CD14-positive monocyte (primary cell): ENCODE measurements around the gene GRN. TPM values are rescaled to one million over a fixed set of nuclear protein-coding genes. Genes with fewer than 3 reads are reported as not detected.

ENCODE experiments used
- DNase-seq, 3 donors: peaks; one replicate each; pipeline ENCODE4 v3.0.0-alpha.2; 2011 to 2022
- H2AFZ ChIP-seq: 2 replicates; pipeline ENCODE4 v1.6.0; 2012; ENCODE audit warnings: mild to moderate bottlenecking, low read depth, low read length, inconsistent platforms; ENCODE audit not compliant: insufficient read depth, poor library complexity, severe bottlenecking
- H3K27ac ChIP-seq, 2 donors: 1 replicate in 1 of 2; 2 replicates in 1 of 2; pipeline ENCODE4 v1.5.1; 2012 to 2013; ENCODE audit warnings: low read length in 2 of 2, control low read depth in 1 of 2, inconsistent platforms in 1 of 2, low read depth in 1 of 2, mild to moderate bottlenecking in 1 of 2
- H3K27me3 ChIP-seq, 2 donors: one replicate each; pipeline versions ENCODE4 v1.6.0 to v1.6.1; 2011 to 2013; ENCODE audit warnings: low read length in 2 of 2; ENCODE audit not compliant: control insufficient read depth in 2 of 2, insufficient read depth in 2 of 2
- H3K36me3 ChIP-seq, 2 donors: replicated peaks in 1 of 2; 1 replicate in 1 of 2; 2 replicates in 1 of 2; pipeline versions ENCODE4 v1.5.1 to v1.6.1; 2012 to 2013; ENCODE audit warnings: low read length in 2 of 2, control low read depth in 1 of 2, inconsistent platforms in 1 of 2, mild to moderate bottlenecking in 1 of 2; ENCODE audit not compliant: insufficient read depth in 2 of 2, control insufficient read depth in 1 of 2
- H3K4me1 ChIP-seq, 2 donors: 1 replicate in 1 of 2; 2 replicates in 1 of 2; pipeline versions ENCODE4 v1.5.1 to v1.6.1; 2012 to 2013; ENCODE audit warnings: low read length in 2 of 2, control low read depth in 1 of 2, inconsistent platforms in 1 of 2, mild to moderate bottlenecking in 1 of 2, moderate library complexity in 1 of 2; ENCODE audit not compliant: insufficient read depth in 2 of 2, control insufficient read depth in 1 of 2
- H3K4me2 ChIP-seq: replicated peaks from 2 replicates; pipeline ENCODE3; 2012; ENCODE audit warnings: low read length, moderate library complexity, mild to moderate bottlenecking; ENCODE audit not compliant: poor library complexity, severe bottlenecking; ENCODE audit errors: extremely low read depth
- H3K4me3 ChIP-seq, 3 experiments: fragments of 200-600 bp in 1 of 3; sonication (generic) in 1 of 3; replicated peaks in 1 of 3; 1 replicate in 2 of 3; 2 replicates in 1 of 3; pipeline ENCODE4 v1.5.1; 2011 to 2013; ENCODE audit warnings: low read length in 3 of 3, mild to moderate bottlenecking in 3 of 3, control low read depth in 2 of 3, low read depth in 2 of 3, inconsistent platforms in 1 of 3, moderate library complexity in 1 of 3
- H3K79me2 ChIP-seq: 2 replicates; pipeline ENCODE4 v1.6.0; 2012; ENCODE audit warnings: mild to moderate bottlenecking, control low read depth, inconsistent platforms, low read length, moderate library complexity; ENCODE audit not compliant: insufficient read depth
- H3K9ac ChIP-seq: 2 replicates; pipeline ENCODE4 v1.6.0; 2017; ENCODE audit warnings: low read length, mild to moderate bottlenecking; ENCODE audit not compliant: insufficient read depth, poor library complexity, severe bottlenecking
- H3K9me3 ChIP-seq, 2 donors: replicated peaks in 1 of 2; 1 replicate in 1 of 2; 2 replicates in 1 of 2; pipeline versions ENCODE4 v1.5.1 to v1.6.1; 2012 to 2013; ENCODE audit warnings: low read length in 2 of 2, control low read depth in 1 of 2; ENCODE audit not compliant: control insufficient read depth in 1 of 2, insufficient read depth in 1 of 2
- H4K20me1 ChIP-seq: 2 replicates; pipeline ENCODE4 v1.6.0; 2012; ENCODE audit warnings: mild to moderate bottlenecking, low read length, control low read depth, moderate library complexity; ENCODE audit not compliant: insufficient read depth
- H3K27ac Mint-ChIP-seq, 7 donors: one replicate each; pipeline ENCODE4 v1.8.0; 2020; ENCODE audit warnings: mild to moderate bottlenecking in 7 of 7, mixed read lengths in 7 of 7, moderate library complexity in 6 of 7, inconsistent platforms in 2 of 7
- H3K27me3 Mint-ChIP-seq, 3 donors: one replicate each; pipeline ENCODE4 v1.8.0; 2021 to 2022; ENCODE audit warnings: low read depth in 3 of 3, mild to moderate bottlenecking in 3 of 3, mixed read lengths in 3 of 3, moderate library complexity in 3 of 3, inconsistent platforms in 1 of 3
- H3K36me3 Mint-ChIP-seq, 2 donors: one replicate each; pipeline ENCODE4 v1.8.0; 2020; ENCODE audit warnings: mixed read lengths in 2 of 2, inconsistent platforms in 1 of 2, mild to moderate bottlenecking in 1 of 2
- H3K4me1 Mint-ChIP-seq: one replicate; pipeline ENCODE4 v1.8.0; 2020; ENCODE audit warnings: mild to moderate bottlenecking, mixed read lengths
- H3K4me3 Mint-ChIP-seq, 2 donors: one replicate each; pipeline ENCODE4 v1.8.0; 2020; ENCODE audit warnings: mild to moderate bottlenecking in 2 of 2, mixed read lengths in 2 of 2, moderate library complexity in 1 of 2
- H3K9me3 Mint-ChIP-seq, 7 donors: one replicate each; pipeline ENCODE4 v1.8.0; 2020 to 2022; ENCODE audit warnings: mixed read lengths in 7 of 7, mild to moderate bottlenecking in 6 of 7, moderate library complexity in 6 of 7, inconsistent platforms in 2 of 7
- CTCF ChIP-seq: fragments of 200-600 bp; IDR thresholded peaks from one replicate; pipeline ENCODE4 v1.8.0; 2022; ENCODE audit warnings: antibody characterized with exemption, mild to moderate bottlenecking
- WGBS: methylation state at CpG from one replicate; pipeline ENCODE4 v1.1.5; 2013; ENCODE audit warnings: missing lambda C conversion rate; ENCODE audit not compliant: insufficient coverage; 5-methylcytosine and 5-hydroxymethylcytosine counted together
- intact Hi-C, 2 donors: fragments of 100-400 bp; cut with micrococcal nuclease; formaldehyde crosslinking; loops; one replicate each; pipeline versions ENCODE4 v1.15.0 to v1.15.1; 2023
- polyA plus RNA-seq, 3 donors: library from polyadenylated mRNA; depleted of rRNA in 1 of 3; unstranded in 2 of 3; stranded (reverse) in 1 of 3; fragments of 300-500 nt in 2 of 3; fragments of >200 nt in 1 of 3; fragmentation: Illumina TruSeq in 2 of 3; gene quantifications; 1 replicate in 2 of 3; 2 replicates in 1 of 3; pipeline ENCODE4 v1.2.3, GENCODE V29; 2012 to 2021

Gene GRN
- polyA plus RNA-seq, 3 donors: 1,303 to 1,960 (median 1,361) TPM

- 98% methylated on average over 11 of the region's 11 CpGs for WGBS
- Mint-ChIP-seq H3K9me3 (peaks cover under 1 to 4% (median 3%) of the 10 kb centered on the region in 7 donors), H3K36me3 (peaks cover 33 to 37% of the 10 kb centered on the region in 2 donors), H3K27me3 (peaks cover 10 to 13% (median 12%) of the 10 kb centered on the region in 3 donors), H3K4me1 (peaks cover 25% of the 10 kb centered on the region), H3K4me3 (no peak overlapping the region), H3K27ac (no peak overlapping the region)
- Histone ChIP-seq H3K79me2 (peaks cover 6% of the 10 kb centered on the region), H3K27me3 (peaks cover under 1 to 13% of the 10 kb centered on the region in 2 donors), H3K9ac (no peak overlapping the region), H2AFZ (no peak overlapping the region), H3K9me3 (peaks cover under 1 to 3% of the 10 kb centered on the region in 2 donors), H3K4me3 (no peak overlapping the region), H4K20me1 (no peaks in the 10 kb centered on the region), H3K4me2 (no peak overlapping the region), H3K4me1 (peaks cover 29 to 35% of the 10 kb centered on the region in 2 donors), H3K27ac (no peak overlapping the region), H3K36me3 (peaks cover 27 to 34% of the 10 kb centered on the region in 2 donors)
- no peak for DNase-seq
- no peak for TF ChIP-seq CTCF
- intact Hi-C loops: loop anchor here in 1 of 2 donors (5.0 to 10.0 kb wide), 2 partner anchors 40 to 198 kb away; partner anchors contain the start of genes FAM171A2 and HDAC5
These were observed 22.7 kb upstream of the GRN start for GRCh38 chr17:44322236-44322895.

GRCh38 chr17:44323359-44324091, 21.6 kb upstream of the GRN start:
- Mint-ChIP-seq H3K36me3 (peaks cover 31 to 37% of the 10 kb centered on the region in 2 donors), H3K9me3 (no peaks in the 10 kb centered on the region), H3K27ac (peak overlapping the region in 3 of 7 donors; percentile 48 to 69 (median 51)), H3K27me3 (peaks cover under 1 to 2% (median 1%) of the 10 kb centered on the region in 3 donors), H3K4me3 (peak overlapping the region; percentile 85 to 87), H3K4me1 (peaks cover 30% of the 10 kb centered on the region)
- no peaks in the 10 kb centered on the region for H4K20me1 ChIP-seq
- 75% methylated on average over 18 of the region's 27 CpGs for WGBS
- TF ChIP-seq CTCF: no peak
- H3K4me3 ChIP-seq: peak overlapping the region; percentile 47 to 85 (median 47)
- H3K9me3 ChIP-seq: no peaks in the 10 kb centered on the region
- peak overlapping the region; percentile 94 for H3K4me2 ChIP-seq
- peaks cover 6% of the 10 kb centered on the region for H3K79me2 ChIP-seq
- no peak for DNase-seq
- intact Hi-C loops: loop anchor here (2.0 to 10.0 kb wide), 4 partner anchors 21 to 199 kb away; partner anchors contain the start of genes UBTF (in 2 of the 2), FAM171A2 (in 1 of the 2), GRN (in 1 of the 2) and HDAC5 (in 1 of the 2)
- no peak overlapping the region for H3K9ac ChIP-seq
- no peak overlapping the region for H2AFZ ChIP-seq
- H3K27ac ChIP-seq: no peak overlapping the region
- peaks cover 27 to 34% of the 10 kb centered on the region in 2 donors for H3K36me3 ChIP-seq
- H3K4me1 ChIP-seq: peaks cover 29 to 35% of the 10 kb centered on the region in 2 donors
- H3K27me3 ChIP-seq: peaks cover 0 to under 1% of the 10 kb centered on the region in 2 donors
